Parathyroid adenoma (tissue), 2 donors: ENCODE measurements around the gene OR13C2.
"Not testable (repeated sequence)": the region's sequence is repeated elsewhere in the genome, so short reads cannot be mapped to it uniquely, and the experiment has no call there.

Experiments
- H2AFZ ChIP-seq: fragments of 300-600 bp; sonication (generic); one replicate; pipeline ENCODE4 v1.7.0; 2017; ENCODE audit warnings: antibody characterized with exemption, mild to moderate bottlenecking
- H3K27ac ChIP-seq: fragments of 300-600 bp; sonication (generic); one replicate; pipeline ENCODE4 v1.7.0; 2017
- H3K27me3 ChIP-seq: fragments of 300-600 bp; sonication (generic); one replicate; pipeline ENCODE4 v1.7.0; 2017; ENCODE audit warnings: low read length; ENCODE audit not compliant: control insufficient read depth, insufficient read depth
- H3K36me3 ChIP-seq: fragments of 300-600 bp; sonication (generic); one replicate; pipeline ENCODE4 v1.7.0; 2017; ENCODE audit warnings: low read length; ENCODE audit not compliant: control insufficient read depth, insufficient read depth
- H3K4me1 ChIP-seq: fragments of 300-600 bp; sonication (generic); one replicate; pipeline ENCODE4 v1.7.0; 2017; ENCODE audit warnings: control low read depth
- H3K4me2 ChIP-seq: fragments of 300-600 bp; sonication (generic); one replicate; pipeline ENCODE4 v1.7.0; 2017; ENCODE audit warnings: low read length
- H3K4me3 ChIP-seq: fragments of 300-600 bp; sonication (generic); one replicate; pipeline ENCODE4 v1.7.0; 2017; ENCODE audit warnings: low read depth, low read length
- H3K79me2 ChIP-seq: fragments of 300-600 bp; sonication (generic); one replicate; pipeline ENCODE4 v1.7.0; 2017; ENCODE audit warnings: control low read depth
- H3K9ac ChIP-seq: fragments of 300-600 bp; sonication (generic); one replicate; pipeline ENCODE4 v1.7.0; 2017; ENCODE audit warnings: mild to moderate bottlenecking
- H3K9me3 ChIP-seq: fragments of 300-600 bp; sonication (generic); one replicate; pipeline ENCODE4 v1.7.0; 2017; ENCODE audit warnings: low read length; ENCODE audit not compliant: control insufficient read depth
- TF ChIP-seq, protein P1 (sequence below): fragments of 300-600 bp; sonication (generic); IDR thresholded peaks from one replicate; pipeline ENCODE4 v1.7.0; 2017; ENCODE audit warnings: antibody characterized with exemption, mild to moderate bottlenecking
- donor health status: primary hyperparathyroidism.

OR13C2 gene, protein sequence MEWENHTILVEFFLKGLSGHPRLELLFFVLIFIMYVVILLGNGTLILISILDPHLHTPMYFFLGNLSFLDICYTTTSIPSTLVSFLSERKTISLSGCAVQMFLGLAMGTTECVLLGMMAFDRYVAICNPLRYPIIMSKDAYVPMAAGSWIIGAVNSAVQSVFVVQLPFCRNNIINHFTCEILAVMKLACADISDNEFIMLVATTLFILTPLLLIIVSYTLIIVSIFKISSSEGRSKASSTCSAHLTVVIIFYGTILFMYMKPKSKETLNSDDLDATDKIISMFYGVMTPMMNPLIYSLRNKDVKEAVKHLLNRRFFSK

DNA sequence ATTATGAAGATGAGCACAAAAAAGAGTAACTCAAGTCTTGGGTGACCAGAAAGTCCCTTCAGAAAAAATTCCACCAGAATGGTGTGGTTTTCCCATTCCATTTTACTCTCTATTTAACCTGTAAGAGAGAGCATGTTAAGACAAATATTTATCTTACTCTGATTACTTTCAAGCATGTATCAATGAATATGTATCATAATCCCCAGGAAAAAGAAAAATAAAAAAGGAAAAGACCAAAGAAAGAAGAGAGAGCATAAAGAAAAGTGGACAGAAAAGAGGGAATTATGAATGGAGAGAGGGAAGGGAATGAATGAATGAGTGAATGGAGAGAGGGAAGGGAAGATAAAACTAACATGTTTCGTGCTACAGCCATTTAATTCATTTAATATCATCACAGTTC is at the start of gene OR13C2:
Gene OR13C2 (minus strand): TSS at position 101 of the 400 bp plus-strand sequence. CDS start 0 bp downstream, at position 101.
- H3K9me3 ChIP-seq, H3K79me2 ChIP-seq, H3K4me1 ChIP-seq, H3K27me3 ChIP-seq, H3K9ac ChIP-seq, H3K27ac ChIP-seq, H2AFZ ChIP-seq, H3K36me3 ChIP-seq, H3K4me3 ChIP-seq, H3K4me2 ChIP-seq: not testable (repeated sequence)

DNA sequence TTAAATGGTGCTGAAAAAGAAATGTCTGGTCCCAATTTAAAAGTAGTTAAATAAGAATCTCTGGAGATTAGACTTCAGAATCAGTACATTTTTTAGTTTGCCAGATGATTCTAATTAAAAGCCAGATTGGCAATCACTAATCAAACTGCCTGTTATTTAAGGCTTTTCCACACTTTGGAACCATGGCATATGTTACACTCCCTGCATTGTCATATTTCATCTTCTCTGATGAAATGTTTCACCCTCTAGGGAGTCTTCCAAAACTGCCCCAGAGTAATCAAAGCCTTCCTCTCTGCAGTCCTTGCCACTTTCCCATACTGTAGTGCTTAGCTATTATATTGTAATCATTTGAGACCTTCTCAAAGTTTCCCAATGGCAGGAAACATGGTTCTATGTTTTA is 30.0 kb upstream of the OR13C2 start:
- no peak overlapping the region for H3K9ac ChIP-seq
- H3K27ac ChIP-seq: no peak overlapping the region
- no peaks in the 10 kb centered on the region for H3K9me3 ChIP-seq
- H3K36me3 ChIP-seq: no peaks in the 10 kb centered on the region
- no peaks in the 10 kb centered on the region for H3K4me1 ChIP-seq
- no peak overlapping the region for H3K4me2 ChIP-seq
- no peaks in the 10 kb centered on the region for H3K27me3 ChIP-seq
- no peak overlapping the region for H2AFZ ChIP-seq
- no peaks in the 10 kb centered on the region for H3K79me2 ChIP-seq
- TF ChIP-seq, protein P1, sequence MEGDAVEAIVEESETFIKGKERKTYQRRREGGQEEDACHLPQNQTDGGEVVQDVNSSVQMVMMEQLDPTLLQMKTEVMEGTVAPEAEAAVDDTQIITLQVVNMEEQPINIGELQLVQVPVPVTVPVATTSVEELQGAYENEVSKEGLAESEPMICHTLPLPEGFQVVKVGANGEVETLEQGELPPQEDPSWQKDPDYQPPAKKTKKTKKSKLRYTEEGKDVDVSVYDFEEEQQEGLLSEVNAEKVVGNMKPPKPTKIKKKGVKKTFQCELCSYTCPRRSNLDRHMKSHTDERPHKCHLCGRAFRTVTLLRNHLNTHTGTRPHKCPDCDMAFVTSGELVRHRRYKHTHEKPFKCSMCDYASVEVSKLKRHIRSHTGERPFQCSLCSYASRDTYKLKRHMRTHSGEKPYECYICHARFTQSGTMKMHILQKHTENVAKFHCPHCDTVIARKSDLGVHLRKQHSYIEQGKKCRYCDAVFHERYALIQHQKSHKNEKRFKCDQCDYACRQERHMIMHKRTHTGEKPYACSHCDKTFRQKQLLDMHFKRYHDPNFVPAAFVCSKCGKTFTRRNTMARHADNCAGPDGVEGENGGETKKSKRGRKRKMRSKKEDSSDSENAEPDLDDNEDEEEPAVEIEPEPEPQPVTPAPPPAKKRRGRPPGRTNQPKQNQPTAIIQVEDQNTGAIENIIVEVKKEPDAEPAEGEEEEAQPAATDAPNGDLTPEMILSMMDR: no peak
- H3K4me3 ChIP-seq: no peak overlapping the region

DNA sequence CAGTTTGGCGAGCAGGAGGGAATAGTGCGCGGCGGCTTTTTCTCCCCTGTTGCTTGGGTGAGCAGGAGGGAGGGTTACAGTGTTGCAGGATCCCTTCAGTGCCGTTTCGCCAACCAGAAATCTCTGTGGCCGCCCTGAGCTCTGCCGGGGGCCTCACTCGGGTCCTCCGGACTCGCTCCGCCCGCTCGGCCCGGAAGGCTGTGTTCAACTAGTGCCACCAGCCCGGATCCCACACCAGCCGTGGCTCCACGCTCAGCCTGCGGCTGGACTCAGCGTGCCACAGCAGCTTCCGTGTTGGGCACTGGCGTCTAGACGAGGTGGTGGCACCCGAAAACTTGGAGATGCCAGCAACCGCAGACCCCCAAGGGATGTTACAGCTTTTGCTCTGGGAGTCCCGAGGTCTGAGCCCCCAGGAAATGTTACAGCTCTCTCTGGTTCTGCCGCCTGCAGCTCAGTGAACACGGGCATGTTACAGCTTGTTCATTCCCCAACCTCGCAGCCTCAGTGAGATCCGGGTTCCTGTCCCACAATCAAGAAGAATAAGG is 28.6 kb upstream of the OR13C2 start:
- Histone ChIP-seq H3K4me2 (no peak overlapping the region), H2AFZ (no peak overlapping the region), H3K27me3 (no peaks in the 10 kb centered on the region), H3K36me3 (no peaks in the 10 kb centered on the region), H3K79me2 (no peaks in the 10 kb centered on the region), H3K9ac (no peak overlapping the region), H3K9me3 (no peaks in the 10 kb centered on the region), H3K27ac (no peak overlapping the region), H3K4me3 (no peak overlapping the region), H3K4me1 (no peaks in the 10 kb centered on the region)
- TF ChIP-seq, protein P1: no peak

DNA sequence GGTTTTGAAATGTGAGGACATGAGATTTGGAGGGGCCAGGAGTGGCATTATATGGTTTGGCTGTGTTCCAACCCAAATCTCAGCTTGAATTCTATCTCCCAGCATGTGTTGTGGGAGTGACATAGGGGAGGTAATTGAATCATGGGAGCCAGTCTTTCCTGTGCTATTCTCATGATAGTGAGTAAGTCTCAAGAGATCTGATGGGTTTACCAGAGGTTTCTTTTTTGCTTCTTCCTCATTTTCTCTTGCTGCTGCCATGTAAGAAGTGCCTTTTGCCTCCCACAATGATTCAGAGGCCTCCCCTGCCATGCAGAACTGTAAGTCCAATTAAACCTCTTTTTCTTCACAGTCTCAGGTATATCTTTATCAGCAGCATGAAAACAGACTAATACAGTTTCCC is 20.5 kb upstream of the OR13C2 start:
- not testable (repeated sequence) for H2AFZ ChIP-seq, H3K9ac ChIP-seq, H3K4me2 ChIP-seq, H3K27ac ChIP-seq, H3K36me3 ChIP-seq, H3K79me2 ChIP-seq, H3K27me3 ChIP-seq, H3K4me3 ChIP-seq, H3K9me3 ChIP-seq, H3K4me1 ChIP-seq

DNA sequence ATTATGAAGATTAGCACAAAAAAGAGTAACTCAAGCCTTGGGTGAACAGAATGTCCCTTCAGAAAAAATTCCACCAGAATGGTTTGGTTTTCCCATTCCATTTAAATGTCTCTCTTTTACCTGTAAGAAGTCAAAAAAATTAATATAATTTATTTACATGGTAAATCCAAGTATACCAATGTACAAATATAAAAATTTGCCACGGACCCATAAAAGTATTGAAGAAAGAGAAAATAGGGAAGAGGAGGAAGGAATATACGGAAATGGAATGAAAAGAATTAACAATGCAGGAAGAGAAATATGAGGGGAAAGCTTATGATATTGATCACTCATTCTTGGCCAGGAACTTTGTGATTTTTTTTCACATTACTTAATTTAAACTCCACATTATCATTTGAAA is 12.7 kb upstream of the OR13C2 start, which contains the start of gene OR13C9:
Gene OR13C9 (minus strand): TSS at position 101 of the 400 bp plus-strand sequence. CDS start 0 bp downstream, at position 101.
- H3K9ac ChIP-seq: no peak within 1 kb of the TSS
- TF ChIP-seq, protein P1: no peak
- no peak within 1 kb of the TSS for H2AFZ ChIP-seq
- H3K79me2 ChIP-seq: no peaks in the 10 kb centered on the region
- no peak within 1 kb of the TSS for H3K27ac ChIP-seq
- no peaks in the 10 kb centered on the region for H3K4me1 ChIP-seq
- no peak within 1 kb of the TSS for H3K4me2 ChIP-seq
- no peaks in the 10 kb centered on the region for H3K9me3 ChIP-seq
- no peaks in the 10 kb centered on the region for H3K27me3 ChIP-seq
- H3K36me3 ChIP-seq: no peaks in the 10 kb centered on the region
- no peak within 1 kb of the TSS for H3K4me3 ChIP-seq
